NT2/D1 (cell line): ENCODE data around the gene UPF2.

ENCODE experiments used
- SUZ12 ChIP-seq: IDR thresholded peaks from 2 replicates; pipeline ENCODE4 v1.6.1; 2011; ENCODE audit not compliant: insufficient read length, insufficient read depth; ENCODE audit errors: extremely low read depth
- YY1 ChIP-seq: IDR thresholded peaks from 2 replicates; pipeline ENCODE4 v1.6.1; 2011; ENCODE audit not compliant: insufficient read length, insufficient read depth
- ZNF274 ChIP-seq: IDR thresholded peaks from 2 replicates; pipeline ENCODE4 v1.6.1; 2011; ENCODE audit warnings: mild to moderate bottlenecking, low read depth, low read length

DNA sequence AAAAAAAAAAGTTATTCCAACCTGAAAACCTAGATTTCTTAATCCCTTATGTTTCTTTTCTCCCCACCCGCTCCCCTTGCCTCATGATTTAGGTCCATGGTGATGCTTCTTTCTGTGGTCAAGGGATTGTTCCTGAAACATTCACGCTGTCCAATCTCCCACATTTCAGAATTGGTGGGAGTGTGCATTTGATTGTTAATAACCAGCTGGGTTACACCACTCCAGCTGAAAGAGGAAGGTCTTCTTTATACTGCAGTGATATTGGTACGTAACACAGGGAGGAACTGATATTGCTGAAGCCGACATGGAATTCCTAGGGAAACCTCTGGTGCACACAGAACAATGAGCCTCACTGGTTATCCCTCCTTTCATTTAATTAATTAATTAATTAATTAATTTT lies 48.8 kb upstream of the UPF2 start:
- TF ChIP-seq YY1 (no peak), SUZ12 (no peak), ZNF274 (no peak)
